IMR-90 (cell line): ENCODE measurements around the gene EID1. TPM values are rescaled to one million over a fixed set of nuclear protein-coding genes. Genes with fewer than 3 reads are reported as not detected.
A peak's percentile ranks its signal among the peaks of the same experiment; 100 is the strongest.

Experiments used
- ATAC-seq: fragments of 200-7000 bp; cut with Tn5 transposase; 2 replicates; pipeline ENCODE4 v1.9.1; 2020; ENCODE audit warnings: low read depth, mild to moderate bottlenecking, moderate library complexity
- BruUV-seq: library from RNA; stranded (reverse); fragments of 400-500 nt; replicated peaks from 2 replicates; lab custom pipeline; 2021; lab: Mats Ljungman, UMichigan
- CTCF ChIA-PET: fragments of 300-600 bp; formaldehyde crosslinking; extraction: SDS; loops from one replicate; lab custom pipeline; 2021; ENCODE audit warnings: antibody characterized with exemption; lab: Yijun Ruan, JAX
- POLR2A ChIA-PET: fragments of 300-600 bp; sonication (Branson Sonifier 250); formaldehyde crosslinking; loops from one replicate; lab custom pipeline; 2022; ENCODE audit warnings: antibody characterized with exemption; ENCODE audit not compliant: unreplicated experiment; lab: Charles Lee
- DNase-seq: peaks from one replicate; pipeline ENCODE4 v3.0.0; 2013
- H2AFZ ChIP-seq: replicated peaks from 2 replicates; pipeline ENCODE3; 2013; ENCODE audit warnings: low read length, mild to moderate bottlenecking; ENCODE audit not compliant: poor library complexity
- H2AK5ac ChIP-seq: 2 replicates; pipeline ENCODE4 v1.6.1; 2013; ENCODE audit warnings: low read depth, low read length, inconsistent platforms
- H2AK9ac ChIP-seq: replicated peaks from 2 replicates; pipeline ENCODE3; 2013; ENCODE audit warnings: mild to moderate bottlenecking, low read depth, low read length, moderate library complexity; ENCODE audit not compliant: poor library complexity
- H2BK120ac ChIP-seq: 2 replicates; pipeline ENCODE4 v1.6.1; 2013; ENCODE audit warnings: low read depth, low read length, inconsistent platforms
- H2BK15ac ChIP-seq: 3 replicates; pipeline ENCODE4 v1.6.1; 2013; ENCODE audit warnings: low read depth, low read length, inconsistent platforms
- H2BK20ac ChIP-seq: 2 replicates; pipeline ENCODE4 v1.6.1; 2013; ENCODE audit warnings: low read depth, mild to moderate bottlenecking, inconsistent platforms, low read length, moderate library complexity
- H2BK5ac ChIP-seq: 2 replicates; pipeline ENCODE4 v1.6.1; 2013; ENCODE audit warnings: mild to moderate bottlenecking, low read depth, low read length, inconsistent platforms; ENCODE audit not compliant: poor library complexity, severe bottlenecking
- H3K14ac ChIP-seq: replicated peaks from 2 replicates; pipeline ENCODE4 v1.6.1; 2013; ENCODE audit warnings: low read depth, low read length, inconsistent platforms
- H3K18ac ChIP-seq: 2 replicates; pipeline ENCODE4 v1.6.1; 2013; ENCODE audit warnings: low read depth, low read length, control low read depth
- H3K23ac ChIP-seq: 2 replicates; pipeline ENCODE4 v1.6.1; 2013; ENCODE audit warnings: low read depth, low read length, inconsistent platforms
- H3K27ac ChIP-seq: 2 replicates; pipeline ENCODE4 v1.5.1; 2013; ENCODE audit warnings: mild to moderate bottlenecking, control low read depth, low read length; ENCODE audit not compliant: insufficient read depth
- H3K27me3 ChIP-seq: 2 replicates; pipeline ENCODE4 v1.6.1; 2013; ENCODE audit warnings: low read length; ENCODE audit not compliant: control insufficient read depth, insufficient read depth
- H3K36me3 ChIP-seq: 2 replicates; pipeline ENCODE4 v1.6.1; 2013; ENCODE audit warnings: low read length, mixed read lengths; ENCODE audit not compliant: control insufficient read depth, insufficient read depth
- H3K4ac ChIP-seq: 2 replicates; pipeline ENCODE4 v1.6.1; 2013; ENCODE audit warnings: low read depth, low read length, inconsistent platforms
- H3K4me1 ChIP-seq: 2 replicates; pipeline ENCODE4 v1.6.1; 2013; ENCODE audit warnings: low read length, mixed read lengths; ENCODE audit not compliant: control insufficient read depth, insufficient read depth
- H3K4me2 ChIP-seq: 2 replicates; pipeline ENCODE4 v1.6.1; 2013; ENCODE audit warnings: low read depth, mild to moderate bottlenecking, control low read depth, low read length, moderate library complexity
- H3K4me3 ChIP-seq: 2 replicates; pipeline ENCODE4 v1.5.1; 2013; ENCODE audit warnings: low read depth, mild to moderate bottlenecking, control low read depth, low read length, moderate library complexity; ENCODE audit not compliant: insufficient read depth
- H3K56ac ChIP-seq: 2 replicates; pipeline ENCODE4 v1.6.1; 2013; ENCODE audit warnings: low read length, inconsistent platforms; ENCODE audit not compliant: insufficient read depth; ENCODE audit errors: extremely low read depth
- H3K79me1 ChIP-seq, 2 experiments: 2 replicates each; pipeline ENCODE4 v1.6.1; 2013; ENCODE audit warnings: low read length in 2 of 2, inconsistent platforms in 1 of 2, low read depth in 1 of 2
- H3K9ac ChIP-seq: 2 replicates; pipeline ENCODE4 v1.6.1; 2013; ENCODE audit warnings: low read depth, low read length, control low read depth
- H3K9me1 ChIP-seq: 2 replicates; pipeline ENCODE4 v1.6.1; 2013; ENCODE audit warnings: low read length, inconsistent platforms; ENCODE audit not compliant: insufficient read depth
- H3K9me3 ChIP-seq: 2 replicates; pipeline ENCODE4 v1.6.1; 2013; ENCODE audit warnings: low read length; ENCODE audit not compliant: control insufficient read depth, insufficient read depth
- H4K20me1 ChIP-seq: 2 replicates; pipeline ENCODE4 v1.6.1; 2013; ENCODE audit warnings: low read length, inconsistent platforms; ENCODE audit not compliant: insufficient read depth
- H4K5ac ChIP-seq: 2 replicates; pipeline ENCODE4 v1.6.1; 2013; ENCODE audit warnings: mild to moderate bottlenecking, low read depth, low read length, control low read depth
- H4K8ac ChIP-seq, 2 experiments: 2 replicates each; pipeline ENCODE4 v1.6.1; 2013; ENCODE audit warnings: low read depth in 2 of 2, low read length in 2 of 2, control low read depth in 1 of 2, inconsistent platforms in 1 of 2
- H4K91ac ChIP-seq: 2 replicates; pipeline ENCODE4 v1.6.1; 2013; ENCODE audit warnings: low read depth, low read length, inconsistent platforms; ENCODE audit not compliant: insufficient read depth
- BHLHE40 ChIP-seq: fragments of 150-350 bp; IDR thresholded peaks from 2 replicates; pipeline ENCODE4 v1.6.1; 2016; ENCODE audit warnings: mild to moderate bottlenecking, low read depth, low read length
- MAFK ChIP-seq: IDR thresholded peaks from 2 replicates; pipeline ENCODE4 v1.6.1; 2012; ENCODE audit warnings: low read depth, low read length, improper control_type of control experiment
- RFX5 ChIP-seq: IDR thresholded peaks from 2 replicates; pipeline ENCODE4 v1.8.0; 2012; ENCODE audit warnings: low read depth, mild to moderate bottlenecking, low read length, moderate library complexity
- WGBS, 2 experiments: methylation state at CpG; one replicate each; pipeline versions ENCODE4 v1.1.5 to v1.1.7; 2013; ENCODE audit warnings: missing lambda C conversion rate in 2 of 2; ENCODE audit not compliant: insufficient read length in 1 of 2; ENCODE audit errors: extremely low coverage in 2 of 2; 5-methylcytosine and 5-hydroxymethylcytosine counted together
- dilution Hi-C: fragments of 300-500 bp; cut with HindIII; formaldehyde crosslinking; loops from one replicate; pipeline ENCODE4 v1.14.3; 2018; ENCODE audit warnings: low sequenced_read_pairs; ENCODE audit not compliant: unreplicated experiment
- in situ Hi-C: fragments of 300-500 bp; cut with MboI; formaldehyde crosslinking; loops from 3 replicates; pipeline ENCODE4 v1.14.3; 2019; ENCODE audit warnings: low sequenced_read_pairs, inconsistent platforms, mixed read lengths
- intact Hi-C: fragments of 100-400 bp; cut with micrococcal nuclease; formaldehyde crosslinking; loops from 2 replicates; pipeline ENCODE4 v1.10.0; 2022
- polyA plus RNA-seq, 3 experiments: library from polyadenylated mRNA; depleted of rRNA; stranded (reverse); fragments of >200 nt; gene quantifications; 2 replicates each; pipeline ENCODE4 v1.2.3, GENCODE V29; 2012; ENCODE audit warnings: low replicate concordance in 1 of 3
- total RNA-seq: library from RNA; depleted of rRNA; stranded (reverse); fragments of >200 nt; gene quantifications from 2 replicates; pipeline ENCODE4 v1.2.3, GENCODE V29; 2012
- TF ChIP-seq, protein P1 (sequence below): conservative IDR thresholded peaks from 2 replicates; pipeline ENCODE4 v1.5.1; 2012; ENCODE audit warnings: mild to moderate bottlenecking, low read depth, low read length, improper control_type of control experiment

The EID1 gene
- total and polyA plus RNA-seq, 2 of the 4 experiments (the other 2 are of a cell fraction): 147 to 162 TPM

DNA sequence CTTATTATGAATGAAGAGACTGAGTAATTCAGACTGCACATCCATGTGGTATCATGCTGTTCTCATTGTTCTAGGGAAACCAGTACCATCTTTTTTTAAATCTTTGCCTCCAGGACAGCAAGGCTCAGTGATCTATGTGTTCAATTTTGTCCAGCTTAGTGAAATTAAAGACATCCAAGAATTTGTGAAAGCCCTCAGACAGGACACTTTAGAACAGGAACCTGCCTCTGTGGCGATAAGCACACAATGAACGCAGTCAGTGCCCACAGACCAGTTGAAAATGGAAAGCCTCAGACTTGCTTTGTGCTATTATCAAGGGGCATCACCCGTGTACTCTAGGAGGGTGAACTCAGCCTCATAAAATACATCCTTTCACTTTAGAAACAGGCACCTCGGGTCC lies 20.1 kb downstream of the EID1 start:
- H4K91ac ChIP-seq: peak overlapping the region; percentile 61
- no peak overlapping the region for H3K9ac ChIP-seq
- no TSS peak for BruUV-seq
- H2BK20ac ChIP-seq: peak overlapping the region; percentile 78
- peak overlapping the region; percentile 86; the same call in 1 of the 2 replicates for H3K4ac ChIP-seq
- H3K27ac ChIP-seq: no peak overlapping the region
- H4K8ac ChIP-seq: peak overlapping the region; percentile 71 to 90; a peak in 3 of 4 replicates
- DNase-seq: no peak
- in situ Hi-C loops: no loop called here
- peak overlapping the region; percentile 54 for H2AK5ac ChIP-seq
- H3K9me1 ChIP-seq: peaks cover 8% of the 10 kb centered on the region
- peak overlapping the region; percentile 75 for H3K18ac ChIP-seq
- H2BK15ac ChIP-seq: peak overlapping the region; percentile 56; the same call in 2 of the 3 replicates
- no peaks in the 10 kb centered on the region for H3K9me3 ChIP-seq
- TF ChIP-seq MAFK (no peak), RFX5 (no peak), BHLHE40 (no peak)
- TF ChIP-seq, protein P1, sequence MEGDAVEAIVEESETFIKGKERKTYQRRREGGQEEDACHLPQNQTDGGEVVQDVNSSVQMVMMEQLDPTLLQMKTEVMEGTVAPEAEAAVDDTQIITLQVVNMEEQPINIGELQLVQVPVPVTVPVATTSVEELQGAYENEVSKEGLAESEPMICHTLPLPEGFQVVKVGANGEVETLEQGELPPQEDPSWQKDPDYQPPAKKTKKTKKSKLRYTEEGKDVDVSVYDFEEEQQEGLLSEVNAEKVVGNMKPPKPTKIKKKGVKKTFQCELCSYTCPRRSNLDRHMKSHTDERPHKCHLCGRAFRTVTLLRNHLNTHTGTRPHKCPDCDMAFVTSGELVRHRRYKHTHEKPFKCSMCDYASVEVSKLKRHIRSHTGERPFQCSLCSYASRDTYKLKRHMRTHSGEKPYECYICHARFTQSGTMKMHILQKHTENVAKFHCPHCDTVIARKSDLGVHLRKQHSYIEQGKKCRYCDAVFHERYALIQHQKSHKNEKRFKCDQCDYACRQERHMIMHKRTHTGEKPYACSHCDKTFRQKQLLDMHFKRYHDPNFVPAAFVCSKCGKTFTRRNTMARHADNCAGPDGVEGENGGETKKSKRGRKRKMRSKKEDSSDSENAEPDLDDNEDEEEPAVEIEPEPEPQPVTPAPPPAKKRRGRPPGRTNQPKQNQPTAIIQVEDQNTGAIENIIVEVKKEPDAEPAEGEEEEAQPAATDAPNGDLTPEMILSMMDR: no peak
- H3K27me3 ChIP-seq: no peaks in the 10 kb centered on the region
- WGBS, 2 experiments: 83% methylated on average over 1 of the region's 4 CpGs; no CpG with 5 or more reads in 1 of the 2 experiments
- peak overlapping the region; percentile 78 for H2BK5ac ChIP-seq
- H3K79me1 ChIP-seq: peaks cover 11 to 18% of the 10 kb centered on the region in 2 experiments
- no peak overlapping the region for H3K56ac ChIP-seq
- no peaks in the 10 kb centered on the region for H4K20me1 ChIP-seq
- dilution Hi-C loops: no loop called here
- peak overlapping the region; percentile 80 for H3K14ac ChIP-seq
- CTCF ChIA-PET: interaction anchor here (1.3 kb wide), 1 partner anchor 78 kb away, joined by 3 read pairs; no protein-coding TSS in a partner anchor
- peak overlapping the region; percentile 49; the same call in 1 of the 2 replicates for H4K5ac ChIP-seq
- H3K4me2 ChIP-seq: peak overlapping the region; percentile 85; the same call in 1 of the 2 replicates
- peak overlapping the region; percentile 1 for H2AFZ ChIP-seq
- intact Hi-C loops: no loop called here
- peak overlapping the region; percentile 74 for H3K23ac ChIP-seq
- H2BK120ac ChIP-seq: peak overlapping the region; percentile 91
- no peak overlapping the region for H2AK9ac ChIP-seq
- ATAC-seq: no peak
- H3K4me1 ChIP-seq: peaks cover 12% of the 10 kb centered on the region
- no peaks in the 10 kb centered on the region for H3K36me3 ChIP-seq
- POLR2A ChIA-PET: no interaction called here
- H3K4me3 ChIP-seq: no peak overlapping the region
